Stimulated activated CD8-positive, alpha-beta memory T cell treated with anti-CD3 and anti-CD28 coated beads, Interleukin-4, amount 100 ng/mL, for 24 hours (primary cell): ENCODE measurements around the gene EPHB1.
"Not testable (repeated sequence)": the region's sequence is repeated elsewhere in the genome, so short reads cannot be mapped to it uniquely, and the experiment has no call there.

ENCODE experiments used
- DNase-seq: peaks from one replicate; pipeline ENCODE4 v3.0.0-alpha.2; 2020; ENCODE audit warnings: low read depth

EPHB1 gene

DNA sequence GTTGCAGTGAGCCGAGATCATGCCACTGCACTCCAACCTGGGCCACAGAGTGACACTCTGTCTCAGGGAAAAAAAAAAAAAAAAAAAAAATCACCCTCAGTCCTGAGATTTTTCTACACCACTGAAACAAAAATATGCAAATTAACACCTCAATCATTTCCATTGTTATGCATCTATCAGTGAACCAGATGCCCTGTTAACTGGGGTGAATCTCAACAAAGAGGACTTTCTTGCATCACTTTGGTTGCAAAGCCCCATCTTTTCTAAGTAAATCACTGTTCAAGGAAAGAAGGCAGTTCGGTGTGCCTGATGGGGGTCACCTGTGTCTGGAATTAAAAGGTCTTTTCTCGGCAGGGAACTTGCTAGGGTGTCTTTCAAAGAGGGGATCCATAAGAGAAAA lies 421.6 kb downstream of the EPHB1 start:
- no peak for DNase-seq

DNA sequence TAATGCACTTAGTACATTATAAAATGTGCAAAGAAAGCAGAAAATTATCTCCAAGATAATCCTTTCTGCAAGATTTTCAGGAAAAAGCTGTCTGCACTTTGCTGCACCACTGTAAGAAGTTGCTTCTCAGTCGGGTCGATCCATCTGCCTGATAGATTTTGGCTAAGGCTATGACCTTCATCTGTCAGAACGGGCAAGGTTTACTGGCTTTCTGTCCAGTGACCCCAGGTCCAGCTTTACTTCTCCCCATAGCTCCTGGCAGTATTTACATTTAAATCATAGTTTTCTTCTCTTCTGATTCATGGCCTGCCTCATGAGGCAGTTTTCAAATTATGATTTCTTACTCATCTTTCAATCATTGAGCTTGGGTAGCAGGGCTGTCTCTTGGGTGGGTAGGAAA lies 422.7 kb downstream of the EPHB1 start:
- DNase-seq = no peak

DNA sequence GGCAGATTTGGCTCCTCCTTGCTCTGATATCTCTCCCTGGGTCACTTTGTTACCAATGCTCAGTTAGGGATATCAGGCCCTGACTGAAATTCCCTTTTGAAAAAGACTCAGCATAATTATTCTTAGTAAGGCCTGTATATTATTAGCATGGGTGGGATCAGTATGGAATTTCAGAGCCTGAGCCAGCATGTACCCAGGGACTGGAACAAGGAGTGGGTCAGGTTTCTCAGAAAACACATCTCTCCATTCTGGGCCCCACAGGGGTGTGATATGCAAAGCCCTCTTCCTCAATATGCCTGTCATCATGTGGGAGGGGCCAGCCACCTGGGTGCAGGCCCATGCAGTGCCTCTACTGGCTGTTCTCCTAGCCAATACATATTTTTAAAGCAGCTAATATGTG lies 423.2 kb downstream of the EPHB1 start:
- no peak for DNase-seq

DNA sequence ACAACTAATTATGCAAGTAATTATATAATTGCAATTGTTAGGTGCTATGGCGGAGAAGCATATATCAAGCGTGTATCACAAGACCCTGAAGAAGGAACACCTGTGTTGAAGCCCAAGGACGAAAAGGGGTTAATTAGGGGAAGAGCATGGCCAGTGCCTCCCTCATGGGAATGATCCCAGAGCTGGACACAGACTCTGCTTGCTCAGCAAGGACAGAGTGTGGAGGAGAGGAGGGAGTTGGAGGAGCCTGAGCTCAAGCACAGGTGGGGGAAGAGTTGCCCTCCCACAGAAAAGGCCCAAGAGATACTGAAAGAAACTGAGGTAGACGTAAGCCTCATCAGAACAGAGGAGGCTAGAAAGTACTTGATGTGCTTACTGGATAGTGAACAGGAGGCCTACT lies 423.7 kb downstream of the EPHB1 start:
- DNase-seq = no peak

DNA sequence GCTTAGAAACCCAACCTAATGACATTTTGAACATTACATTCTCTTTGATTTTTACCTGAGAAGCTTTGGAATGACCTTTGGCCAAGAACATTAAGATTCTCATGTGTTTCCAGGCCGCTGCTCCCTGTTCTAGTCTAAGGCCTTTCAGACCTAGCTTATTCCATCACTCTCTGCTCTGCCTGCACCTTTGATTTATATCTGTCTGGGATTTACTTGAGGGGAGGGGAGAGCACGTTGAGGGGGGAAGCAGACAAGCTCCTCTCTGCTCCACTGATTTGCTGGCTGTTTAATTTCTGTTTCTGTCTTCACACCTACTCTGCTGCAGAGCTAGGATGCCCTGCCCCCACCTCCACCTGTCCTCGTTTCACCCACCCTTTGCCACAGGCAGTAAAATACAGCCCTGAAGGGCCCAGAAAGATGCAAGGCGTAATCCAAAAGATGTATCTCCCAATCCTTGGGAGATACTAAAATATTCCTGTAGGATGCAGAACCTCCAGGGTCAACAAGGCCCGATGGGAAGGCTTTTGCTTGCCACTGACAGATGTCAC lies 429.8 kb downstream of the EPHB1 start:
- DNase-seq = no peak

DNA sequence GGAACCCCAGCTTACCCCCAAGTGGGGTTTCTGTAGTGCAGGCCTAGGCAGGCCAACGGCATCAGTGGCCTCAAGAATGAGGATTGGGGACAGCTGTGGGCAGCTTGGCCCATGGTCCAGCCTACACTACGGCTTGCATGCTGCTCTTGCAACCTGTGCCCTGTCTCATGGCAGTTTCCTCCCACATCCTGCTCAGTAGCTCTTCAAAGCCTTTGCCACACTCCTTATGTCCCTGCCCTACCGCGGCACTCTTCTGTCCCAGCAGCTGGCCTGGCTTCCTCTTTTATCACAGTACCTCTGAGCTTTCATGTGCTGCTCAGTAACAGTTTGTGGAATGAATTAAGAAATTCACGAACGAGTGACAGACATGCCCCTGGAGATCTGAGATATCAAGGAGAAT lies 431.0 kb downstream of the EPHB1 start:
- DNase-seq = no peak

DNA sequence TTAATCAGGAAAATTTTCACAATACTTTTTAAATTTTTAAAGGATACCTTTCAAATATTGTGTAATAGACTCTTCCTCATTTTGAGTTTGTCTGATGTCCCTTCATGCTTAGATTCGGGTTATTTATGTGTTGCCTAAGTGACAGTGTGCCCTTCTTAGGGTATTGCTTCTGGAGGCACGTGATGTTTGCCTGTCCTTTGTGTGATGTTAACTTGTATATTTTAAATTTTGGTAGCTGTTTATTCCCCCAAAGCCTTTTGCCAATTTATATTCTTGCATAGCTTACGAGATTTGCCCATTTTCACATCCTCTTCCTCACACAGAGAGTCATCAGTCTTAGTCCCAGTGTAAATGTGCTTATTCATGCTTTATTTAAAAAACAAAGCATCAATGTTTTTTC lies 433.1 kb downstream of the EPHB1 start:
- no peak for DNase-seq

DNA sequence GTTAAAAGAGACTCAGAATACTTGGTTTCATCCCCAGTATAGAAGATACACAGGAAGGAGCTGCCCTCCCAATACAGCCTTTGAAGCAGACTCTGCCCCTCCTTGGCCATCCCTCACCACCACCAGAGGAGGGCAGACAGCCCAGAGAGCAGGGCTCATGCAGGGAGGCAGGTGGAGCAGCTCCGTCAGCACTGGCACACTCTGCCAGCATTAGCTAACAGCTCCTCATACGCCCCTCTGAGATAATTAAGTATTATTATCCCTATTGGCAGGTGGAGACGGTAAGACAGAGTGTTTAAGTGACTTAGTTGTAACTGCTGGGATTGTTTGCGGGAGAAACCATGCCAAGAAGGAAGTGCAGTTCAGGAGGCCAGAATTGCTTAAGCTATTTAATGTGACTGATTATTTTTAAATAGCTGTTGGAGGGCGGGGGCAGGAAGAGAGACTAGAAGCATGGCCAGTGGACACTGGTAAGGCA lies 434.0 kb downstream of the EPHB1 start:
- DNase-seq = no peak

DNA sequence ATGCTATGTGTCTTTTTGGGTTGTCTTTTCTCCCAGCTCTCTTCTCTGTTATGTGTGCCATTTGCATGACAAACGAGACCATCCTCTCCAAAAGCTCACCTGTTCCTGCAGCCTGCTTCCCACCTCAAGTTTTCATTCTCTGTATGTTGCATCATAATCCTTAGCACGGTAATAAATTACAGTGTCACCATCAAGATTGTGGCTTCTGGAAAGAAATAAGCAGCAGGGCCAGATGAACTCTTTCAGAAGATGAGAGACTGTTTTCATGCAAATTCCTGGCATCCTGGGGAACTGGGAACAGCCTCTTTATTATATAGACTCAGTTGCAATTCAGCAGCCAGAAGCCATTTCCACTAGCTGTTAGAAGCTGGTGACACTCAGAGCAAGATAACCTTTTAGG lies 436.7 kb downstream of the EPHB1 start:
- DNase-seq = no peak

DNA sequence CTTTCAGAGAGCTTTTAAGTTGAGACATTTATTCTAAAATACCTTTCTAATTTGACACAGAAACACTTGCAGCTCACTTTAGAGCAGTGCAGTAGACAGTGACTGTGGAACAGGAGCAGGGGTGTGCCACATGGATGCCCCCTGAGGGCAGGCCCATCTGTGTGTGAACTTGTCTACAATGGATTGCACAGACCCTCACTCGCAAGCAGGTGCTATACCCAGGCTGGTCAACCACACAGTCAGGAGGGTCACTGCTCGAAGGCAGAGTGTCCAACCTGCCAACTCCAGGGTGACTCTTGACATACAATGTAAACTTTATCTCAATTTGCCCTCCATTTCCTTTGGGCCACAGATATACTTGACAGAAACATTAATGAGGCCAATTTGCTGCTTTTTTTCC lies 437.2 kb downstream of the EPHB1 start:
- DNase-seq = no peak

DNA sequence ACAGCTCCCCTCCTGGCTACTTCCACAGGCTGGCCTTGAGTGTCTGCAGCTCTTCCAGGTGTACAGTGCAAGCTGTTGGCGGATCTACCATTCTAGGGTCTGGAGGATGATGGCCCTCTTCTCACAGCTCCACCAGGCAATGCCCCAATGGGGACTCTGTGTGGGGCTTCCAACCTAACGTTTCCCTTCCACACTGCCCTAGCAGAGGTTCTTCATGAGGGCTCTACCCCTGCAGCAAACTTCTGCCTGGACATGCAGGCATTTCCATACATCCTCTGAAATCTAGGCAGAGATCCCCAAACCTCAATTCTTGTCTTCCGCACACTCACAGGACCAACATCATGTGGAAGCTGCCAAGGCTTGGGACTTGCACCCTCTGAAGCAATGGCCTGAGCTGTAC lies 438.4 kb downstream of the EPHB1 start:
- DNase-seq = not testable (repeated sequence)

DNA sequence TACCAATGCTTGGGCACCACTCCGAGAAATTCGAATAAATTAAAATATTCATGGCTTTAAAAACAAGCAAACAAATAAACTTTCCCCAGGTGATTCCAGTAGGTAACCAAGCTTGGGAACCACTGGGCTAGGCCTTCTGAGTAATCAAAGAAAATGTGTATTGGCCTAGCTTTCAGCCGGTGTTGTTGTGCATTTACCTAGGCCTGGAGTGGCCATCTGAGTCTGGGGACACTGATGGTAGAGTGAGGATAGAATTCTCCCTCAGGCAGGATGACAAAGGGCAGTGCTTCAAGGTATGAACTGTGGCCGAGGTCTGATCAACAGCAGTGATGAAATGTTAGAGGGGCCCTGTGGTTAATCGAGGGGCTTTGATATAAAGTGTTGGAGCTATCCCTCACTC lies 440.5 kb downstream of the EPHB1 start:
- no peak for DNase-seq

DNA sequence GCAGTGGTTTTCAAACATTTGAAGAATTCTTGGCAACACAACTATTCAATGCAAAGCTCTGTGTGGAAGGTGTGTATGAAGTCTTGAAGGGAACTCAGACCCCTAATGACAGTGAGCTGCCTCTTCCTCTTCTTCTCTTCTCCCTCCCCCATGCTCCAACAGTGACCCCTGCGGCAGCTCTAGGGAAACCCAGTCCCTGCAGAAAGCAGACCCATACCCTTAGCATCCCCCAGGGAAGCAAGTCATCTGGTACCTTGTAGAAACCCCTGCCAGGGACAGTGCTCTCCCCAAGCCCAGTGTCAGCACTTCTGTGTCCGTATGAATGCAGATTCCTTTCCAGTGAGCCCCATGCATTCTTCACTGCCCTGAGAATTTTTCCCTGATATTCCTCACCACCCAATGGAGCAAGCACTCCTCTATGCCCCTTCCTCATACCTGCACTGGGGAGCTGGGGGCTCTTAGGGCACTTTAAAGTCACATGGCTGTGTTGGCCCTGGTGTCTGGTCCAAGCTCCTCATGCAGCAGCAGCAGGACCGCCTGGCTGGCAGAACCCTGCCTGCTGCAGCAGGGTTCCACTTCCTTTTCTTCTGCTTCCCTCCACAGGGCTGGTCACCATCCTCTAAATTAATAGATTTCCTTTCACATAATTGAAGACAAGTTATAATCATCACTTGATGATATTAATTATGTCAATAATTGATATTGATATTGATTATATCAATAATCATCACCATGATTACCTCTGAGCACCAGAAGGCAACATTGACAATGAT lies 442.5 kb downstream of the EPHB1 start:
- DNase-seq = no peak

DNA sequence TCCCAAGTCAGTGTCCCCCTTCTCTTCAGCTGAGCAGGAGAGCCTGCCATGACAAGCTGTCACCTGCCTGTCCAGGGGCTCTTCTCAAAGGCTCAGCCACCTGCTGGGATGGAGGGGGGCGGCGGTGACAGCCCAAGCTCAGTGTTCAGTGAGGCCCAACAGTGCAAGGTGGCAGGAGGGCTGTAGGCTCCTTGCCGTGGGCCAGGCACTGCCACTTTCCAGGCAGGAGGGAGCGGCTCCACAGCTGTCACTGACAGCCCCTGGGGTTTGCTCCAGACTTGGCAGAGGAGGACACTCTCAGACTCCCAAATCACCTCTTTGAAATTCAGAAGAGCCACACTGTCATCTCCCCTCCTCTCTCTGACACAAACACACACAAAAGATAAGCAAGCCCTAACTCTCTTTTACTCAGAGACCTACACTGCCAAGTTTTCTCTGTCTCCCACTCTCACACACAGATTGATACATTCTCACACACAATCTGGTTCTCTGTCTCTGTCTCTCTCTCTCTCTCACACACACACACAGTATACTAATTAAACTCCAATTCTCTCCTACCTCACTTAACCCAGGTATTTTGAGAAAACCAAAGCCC lies 443.3 kb downstream of the EPHB1 start:
- DNase-seq = no peak

DNA sequence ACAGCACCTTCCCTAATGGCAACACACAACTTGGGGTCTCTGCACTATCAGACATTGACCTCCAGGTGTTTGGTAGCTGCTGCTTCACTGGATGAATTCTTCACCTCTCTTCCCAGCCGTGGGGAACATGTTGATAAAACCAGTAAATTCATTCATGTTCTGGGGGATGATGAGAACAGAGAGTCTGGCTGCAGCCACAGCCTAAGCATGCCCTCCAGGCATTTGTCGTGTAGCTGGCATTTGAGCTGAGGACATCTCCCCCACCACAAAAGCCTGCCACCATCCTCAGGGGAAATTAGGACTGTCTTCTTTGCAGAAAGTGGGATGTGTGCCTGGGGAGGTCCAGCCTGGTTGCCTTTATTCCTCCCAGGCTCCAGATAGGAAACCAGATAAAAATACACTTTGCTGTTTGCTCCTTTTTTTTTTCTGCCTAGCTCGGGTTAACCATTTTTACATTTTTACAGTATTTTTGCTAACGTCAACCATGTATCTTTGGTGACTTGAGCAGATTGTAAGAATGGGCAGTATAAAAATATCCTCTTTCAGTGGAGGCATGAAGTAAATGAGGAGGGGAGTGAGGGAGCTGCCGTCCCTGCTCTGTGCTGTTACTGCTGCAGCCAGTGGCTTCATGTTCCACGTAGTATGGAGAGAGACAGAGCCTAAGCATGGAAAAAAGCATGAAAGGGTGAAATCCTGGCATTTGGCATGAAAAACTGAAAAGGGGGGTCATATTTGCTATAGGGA lies 444.0 kb downstream of the EPHB1 start:
- DNase-seq = no peak

DNA sequence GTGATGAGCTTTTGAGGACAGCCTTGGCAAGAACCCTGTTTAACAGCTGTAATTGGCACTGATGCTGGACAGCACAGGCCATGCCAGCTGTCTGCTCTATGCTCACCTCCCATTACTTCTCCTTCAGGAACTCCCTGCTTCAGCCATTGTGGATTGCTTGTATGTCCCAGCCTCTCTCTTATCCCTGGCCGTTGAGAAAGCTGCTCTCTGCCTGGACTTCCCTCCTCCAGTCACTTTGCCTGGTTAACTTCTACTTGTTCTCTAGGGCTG lies 444.5 kb downstream of the EPHB1 start:
- DNase-seq = no peak

DNA sequence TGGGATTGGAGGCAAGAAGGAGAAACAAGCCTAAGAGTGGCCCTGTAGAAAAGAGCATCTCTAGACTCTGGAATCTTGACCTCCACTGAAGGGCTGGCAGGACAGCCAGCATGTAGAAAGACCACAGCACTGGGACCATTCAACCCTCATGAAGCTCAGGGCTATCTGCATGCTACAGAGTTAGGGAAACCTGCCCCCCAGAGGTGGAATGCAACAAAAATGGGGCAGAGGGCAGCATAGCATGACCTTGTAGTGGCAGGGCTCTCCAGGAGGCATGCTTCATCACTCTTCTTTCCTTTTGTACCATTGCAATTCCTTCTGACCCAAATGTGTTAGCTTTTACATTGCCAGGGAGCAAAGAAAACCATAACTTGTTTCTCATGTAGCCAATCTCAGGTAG lies 445.4 kb downstream of the EPHB1 start:
- DNase-seq = no peak

DNA sequence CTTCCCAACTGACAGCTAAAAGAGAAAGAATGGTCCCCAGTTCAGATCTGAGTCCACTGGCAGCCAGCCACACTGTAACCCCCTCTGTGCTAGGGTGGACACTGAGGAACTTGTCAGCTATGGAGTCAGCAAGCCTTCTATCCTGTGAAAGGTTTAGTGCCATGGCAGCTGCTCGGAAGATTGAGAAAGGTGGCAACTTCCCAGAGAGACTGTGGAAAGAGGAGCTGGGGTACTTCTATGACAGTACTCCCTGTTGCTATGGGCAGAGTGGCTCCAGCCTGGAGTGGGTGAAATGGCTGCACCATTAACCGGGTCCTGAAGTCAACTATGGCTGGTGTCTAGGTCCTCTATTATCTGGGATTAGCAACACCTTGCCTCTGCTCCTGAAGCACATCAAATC lies 447.2 kb downstream of the EPHB1 start:
- no peak for DNase-seq

DNA sequence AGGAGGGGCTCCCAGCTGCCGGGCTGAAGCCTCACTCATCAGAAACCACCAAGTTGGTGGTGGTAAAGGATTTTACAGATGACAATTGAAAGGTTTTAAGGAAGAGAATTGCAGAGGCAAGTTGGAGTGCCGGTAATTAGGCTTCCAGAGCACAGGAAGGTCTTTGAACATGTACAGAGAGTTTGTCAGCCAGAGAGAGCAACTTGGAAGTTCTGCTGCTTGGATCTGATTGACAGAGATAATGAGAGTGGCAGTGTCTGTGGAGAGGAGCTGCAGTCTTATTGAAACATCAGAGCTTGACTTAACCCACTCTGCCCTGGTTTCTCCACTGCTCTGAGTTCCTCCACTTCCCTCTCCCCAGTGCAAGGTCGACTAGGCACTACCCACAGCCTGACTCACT lies 448.6 kb downstream of the EPHB1 start:
- DNase-seq = no peak

DNA sequence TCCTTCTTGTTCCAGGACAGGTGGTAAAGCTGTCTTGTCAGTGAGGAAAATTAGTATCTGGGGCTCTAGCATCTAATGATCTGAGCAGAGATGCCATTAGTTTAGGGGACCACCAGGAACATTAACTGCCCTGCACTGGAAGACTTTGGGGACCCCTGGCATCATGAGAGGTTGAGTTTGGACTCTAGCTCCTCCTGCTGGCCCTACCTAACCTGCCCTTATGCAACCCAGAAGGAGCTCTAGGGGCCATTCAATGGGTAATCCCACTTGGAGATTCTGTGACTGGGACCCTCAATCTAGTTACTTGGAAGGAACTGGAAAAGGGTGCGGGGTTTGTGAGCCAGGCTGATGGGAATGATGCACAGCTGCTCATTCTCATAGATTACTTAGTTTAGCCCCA lies 451.0 kb downstream of the EPHB1 start:
- no peak for DNase-seq

DNA sequence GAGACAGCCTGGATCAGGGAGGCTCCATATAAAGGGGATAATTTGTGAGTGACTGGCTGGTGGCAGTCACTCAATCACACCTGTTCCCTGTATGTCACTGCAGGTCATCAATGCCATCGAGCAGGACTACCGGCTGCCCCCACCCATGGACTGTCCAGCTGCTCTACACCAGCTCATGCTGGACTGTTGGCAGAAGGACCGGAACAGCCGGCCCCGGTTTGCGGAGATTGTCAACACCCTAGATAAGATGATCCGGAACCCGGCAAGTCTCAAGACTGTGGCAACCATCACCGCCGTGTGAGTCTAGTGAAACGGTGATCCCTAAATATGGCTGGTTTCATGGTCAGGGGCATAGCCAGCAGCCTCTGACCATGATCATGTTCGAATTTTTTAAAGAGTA lies 453.2 kb downstream of the EPHB1 start:
- DNase-seq = no peak

DNA sequence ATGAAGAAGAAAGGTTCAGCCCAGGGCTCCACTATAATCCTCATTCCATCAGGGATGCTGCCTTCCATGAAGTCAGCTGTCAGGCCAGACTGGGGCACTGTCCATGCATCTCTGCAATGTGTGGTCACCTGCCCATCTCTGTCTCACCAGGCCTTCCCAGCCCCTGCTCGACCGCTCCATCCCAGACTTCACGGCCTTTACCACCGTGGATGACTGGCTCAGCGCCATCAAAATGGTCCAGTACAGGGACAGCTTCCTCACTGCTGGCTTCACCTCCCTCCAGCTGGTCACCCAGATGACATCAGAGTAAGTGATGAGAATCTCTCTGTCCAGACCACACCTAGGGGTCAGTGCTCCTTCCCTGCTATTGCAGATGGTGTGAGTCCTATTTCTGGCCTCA lies 454.1 kb downstream of the EPHB1 start:
- DNase-seq = no peak

DNA sequence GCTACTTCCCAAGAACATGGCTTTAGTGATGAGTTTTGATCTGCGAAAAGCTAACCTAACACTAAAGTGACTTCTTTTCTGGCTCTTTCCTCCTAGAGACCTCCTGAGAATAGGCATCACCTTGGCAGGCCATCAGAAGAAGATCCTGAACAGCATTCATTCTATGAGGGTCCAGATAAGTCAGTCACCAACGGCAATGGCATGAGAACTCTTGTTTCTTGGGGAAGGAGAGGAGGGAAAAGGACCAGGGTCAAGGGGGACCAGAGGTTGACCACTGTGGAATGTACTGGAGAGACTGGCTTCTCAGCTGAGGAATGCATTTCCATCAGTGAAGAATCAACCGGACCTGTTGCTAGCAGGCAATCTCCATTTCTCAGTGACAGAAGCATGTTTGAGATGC lies 463.9 kb downstream of the EPHB1 start:
- DNase-seq = no peak
